Thyroid gland (tissue), 4 donors: ENCODE data around the gene ACADL. TPM values are rescaled to one million over a fixed set of nuclear protein-coding genes. Genes with fewer than 3 reads are reported as not detected.

Source experiments
- DNase-seq, 2 donors: peaks; one replicate each; pipeline ENCODE4 v3.0.0-alpha.2; 2019
- H3K27ac ChIP-seq, 3 donors: fragments of 200-600 bp; sonication (generic); 1 replicate in 2 of 3; 2 replicates in 1 of 3; pipeline ENCODE4 v1.5.1; 2016 to 2019; ENCODE audit warnings: mild to moderate bottlenecking in 1 of 3, moderate library complexity in 1 of 3
- H3K27me3 ChIP-seq: fragments of 200-600 bp; sonication (generic); one replicate; pipeline ENCODE4 v1.5.1; 2019
- H3K36me3 ChIP-seq, 2 donors: fragments of 200-600 bp; sonication (generic); one replicate each; pipeline ENCODE4 v1.5.1; 2016 to 2019
- H3K4me1 ChIP-seq, 2 donors: fragments of 200-600 bp; sonication (generic); one replicate each; pipeline ENCODE4 v1.5.1; 2017 to 2019
- H3K4me3 ChIP-seq, 3 donors: fragments of 200-600 bp; sonication (generic); replicated peaks in 1 of 3; 1 replicate in 2 of 3; 2 replicates in 1 of 3; pipeline ENCODE4 v1.5.1; 2016; ENCODE audit warnings: mild to moderate bottlenecking in 1 of 3
- H3K9me3 ChIP-seq: fragments of 200-600 bp; sonication (generic); one replicate; pipeline ENCODE4 v1.5.1; 2017
- CTCF ChIP-seq, 6 experiments: fragments of 200-600 bp in 3 of 6; fragments of 450-650 bp in 3 of 6; sonication (generic) in 3 of 6; IDR thresholded peaks; one replicate each; pipeline ENCODE4 v1.5.1; 2016 to 2019; ENCODE audit warnings: antibody characterized with exemption in 6 of 6, mild to moderate bottlenecking in 2 of 6, inconsistent platforms in 1 of 6, moderate library complexity in 1 of 6
- POLR2A ChIP-seq, 2 donors: fragments of 450-650 bp; IDR thresholded peaks; one replicate each; pipeline ENCODE4 v1.6.1; 2017; ENCODE audit warnings: antibody characterized with exemption in 2 of 2, mild to moderate bottlenecking in 2 of 2, moderate library complexity in 1 of 2
- WGBS, 2 donors: methylation state at CpG; one replicate each; pipeline ENCODE4 v1.1.5; 2017; 5-methylcytosine and 5-hydroxymethylcytosine counted together
- intact Hi-C: fragments of 100-400 bp; cut with DNase I; formaldehyde crosslinking; loops from one replicate; pipeline ENCODE4 v1.15.1; 2023
- total RNA-seq, 4 donors: library from RNA; depleted of rRNA; stranded (reverse); fragments of >200 nt; gene quantifications; one replicate each; pipeline ENCODE4 v1.2.3, GENCODE V29; 2016

ACADL gene
- total RNA-seq, 4 donors from 2014 or later, result 72.7 to 133 (median 111) TPM

GRCh38 chr2:210227290-210228088 lies 2.2 kb upstream of the ACADL start:
- no peak for TF ChIP-seq POLR2A (IDR thresholded peaks at IDR 0.05)
- TF ChIP-seq CTCF (IDR thresholded peaks at IDR 0.05), result no peak
- WGBS, 2 donors, result 88 to 100% methylated on average over 4 of the region's 4 CpGs
- H3K4me3 ChIP-seq, result no peak overlapping the region
- H3K9me3 ChIP-seq, result no peaks in the 10 kb centered on the region
- intact Hi-C loops, result no loop called here
- H3K36me3 ChIP-seq, result no peaks in the 10 kb centered on the region
- H3K4me1 ChIP-seq, result peaks cover 15 to 34% of the 10 kb centered on the region in 2 donors
- no peak for DNase-seq
- H3K27me3 ChIP-seq, result no peaks in the 10 kb centered on the region
- H3K27ac ChIP-seq, result no peak overlapping the region

GRCh38 chr2:210226223-210226622 lies 976 bp upstream of the ACADL start:
- Histone ChIP-seq H3K27me3 (no peaks in the 10 kb centered on the region), H3K27ac (peak overlapping the region; percentile 90 to 95 (median 92)), H3K4me3 (no peak overlapping the region), H3K9me3 (no peaks in the 10 kb centered on the region), H3K36me3 (no peaks in the 10 kb centered on the region), H3K4me1 (peaks cover 15 to 37% of the 10 kb centered on the region in 2 donors)
- WGBS, 2 donors, result 89 to 90% methylated on average over 2 of the region's 2 CpGs
- TF ChIP-seq POLR2A (IDR thresholded peaks at IDR 0.05) (peak in 1 of 2 donors; percentile 41), CTCF (IDR thresholded peaks at IDR 0.05) (no peak)
- DNase-seq, result peak; percentile 13 to 20
- intact Hi-C loops, result no loop called here

- H3K4me1 ChIP-seq, result peaks cover 15 to 32% of the 10 kb centered on the region in 2 donors
- intact Hi-C loops, result no loop called here
- no peaks in the 10 kb centered on the region for H3K36me3 ChIP-seq
- H3K9me3 ChIP-seq, result no peaks in the 10 kb centered on the region
- H3K27ac ChIP-seq, result peak overlapping the region; percentile 90 to 95 (median 92)
- 11 to 19% methylated on average over 10 to 11 of the region's 24 CpGs for WGBS, 2 donors
- DNase-seq, result peak; percentile 55 to 63
- no peak for TF ChIP-seq CTCF (IDR thresholded peaks at IDR 0.05)
- no peak for TF ChIP-seq POLR2A (IDR thresholded peaks at IDR 0.05)
- peak overlapping the region; percentile 29 to 67 (median 35) for H3K4me3 ChIP-seq
- H3K27me3 ChIP-seq, result no peaks in the 10 kb centered on the region
Observed at GRCh38 chr2:210224591-210224940, 681 bp downstream of the ACADL start.

GRCh38 chr2:210215120-210215519 lies 10.1 kb downstream of the ACADL start:
- intact Hi-C loops, result no loop called here
- H3K9me3 ChIP-seq, result no peaks in the 10 kb centered on the region
- no peak overlapping the region for H3K4me3 ChIP-seq
- peaks cover 7 to 16% of the 10 kb centered on the region in 2 donors for H3K4me1 ChIP-seq
- peak in 1 of 6 experiments; percentile 27 for TF ChIP-seq CTCF (IDR thresholded peaks at IDR 0.05)
- peak in 1 of 2 donors; percentile 73 for TF ChIP-seq POLR2A (IDR thresholded peaks at IDR 0.05)
- no peaks in the 10 kb centered on the region for H3K27me3 ChIP-seq
- DNase-seq, result peak; percentile 65 to 67
- H3K36me3 ChIP-seq, result no peaks in the 10 kb centered on the region
- WGBS, 2 donors, result 12 to 29% methylated on average over 1 of the region's 1 CpG
- H3K27ac ChIP-seq, result peak overlapping the region; percentile 75 to 86 (median 79)

- no peak overlapping the region for H3K27ac ChIP-seq
- 91 to 96% methylated on average over 1 of the region's 1 CpG for WGBS, 2 donors
- no peaks in the 10 kb centered on the region for H3K9me3 ChIP-seq
- H3K27me3 ChIP-seq, result no peaks in the 10 kb centered on the region
- intact Hi-C loops, result no loop called here
- H3K4me3 ChIP-seq, result no peak overlapping the region
- TF ChIP-seq POLR2A (IDR thresholded peaks at IDR 0.05) (no peak), CTCF (IDR thresholded peaks at IDR 0.05) (no peak)
- H3K36me3 ChIP-seq, result no peaks in the 10 kb centered on the region
- no peak for DNase-seq
- peaks cover 0 to 8% of the 10 kb centered on the region in 2 donors for H3K4me1 ChIP-seq
Observed at GRCh38 chr2:210210185-210210584, 15.1 kb downstream of the ACADL start.
